A673 (cell line): Measurements from ENCODE around the gene FAXDC2. TPM values are rescaled to one million over a fixed set of nuclear protein-coding genes. Genes with fewer than 3 reads are reported as not detected.

Experiments
- BruUV-seq: library from RNA; stranded (reverse); fragments of 400-500 nt; replicated peaks from 2 replicates; lab custom pipeline; 2021; lab: Mats Ljungman, UMichigan
- CTCF ChIA-PET: fragments of 300-600 bp; sonication (Branson Sonifier 250); formaldehyde crosslinking; loops from one replicate; lab custom pipeline; 2022; ENCODE audit warnings: antibody characterized with exemption; lab: Charles Lee
- POLR2A ChIA-PET: fragments of 300-600 bp; sonication (Branson Sonifier 250); formaldehyde crosslinking; loops from one replicate; lab custom pipeline; 2022; ENCODE audit warnings: antibody characterized with exemption; ENCODE audit not compliant: low non-redundant PET; lab: Charles Lee
- DNase-seq: peaks from one replicate; pipeline ENCODE4 v3.0.0-alpha.2; 2015; ENCODE audit warnings: low spot score
- H3K27ac ChIP-seq: fragments of 200-600 bp; sonication (generic); 2 replicates; pipeline ENCODE4 v1.5.1; 2016; ENCODE audit warnings: mixed run types, low read depth, mild to moderate bottlenecking, mixed read lengths, antibody characterized with exemption, low read length; ENCODE audit not compliant: poor library complexity, severe bottlenecking
- H3K27me3 ChIP-seq: fragments of 200-600 bp; sonication (generic); replicated peaks from 2 replicates; pipeline ENCODE4 v1.6.1; 2017; ENCODE audit warnings: mixed run types, low read depth, mild to moderate bottlenecking, mixed read lengths, antibody characterized with exemption, low read length; ENCODE audit not compliant: insufficient read depth, poor library complexity
- H3K36me3 ChIP-seq: fragments of 200-600 bp; sonication (generic); 2 replicates; pipeline ENCODE4 v1.6.1; 2016; ENCODE audit warnings: mixed run types, mild to moderate bottlenecking, mixed read lengths, antibody characterized with exemption, low read length; ENCODE audit not compliant: insufficient read depth, poor library complexity, severe bottlenecking
- H3K4me1 ChIP-seq: fragments of 200-600 bp; sonication (generic); 2 replicates; pipeline ENCODE4 v1.6.1; 2017; ENCODE audit warnings: mixed run types, mild to moderate bottlenecking, mixed read lengths, antibody characterized with exemption, low read length; ENCODE audit not compliant: insufficient read depth, poor library complexity, severe bottlenecking
- H3K4me3 ChIP-seq: fragments of 200-600 bp; sonication (generic); 2 replicates; pipeline ENCODE4 v1.5.1; 2016; ENCODE audit warnings: low read depth, mixed run types, mild to moderate bottlenecking, mixed read lengths, low read length; ENCODE audit not compliant: poor library complexity, severe bottlenecking
- H3K9me3 ChIP-seq: fragments of 200-600 bp; sonication (generic); 2 replicates; pipeline ENCODE4 v1.6.1; 2016; ENCODE audit warnings: mixed run types, low read depth, mild to moderate bottlenecking, mixed read lengths, antibody characterized with exemption, low read length; ENCODE audit not compliant: poor library complexity, severe bottlenecking
- EZH2 ChIP-seq: fragments of 200-600 bp; sonication (generic); IDR thresholded peaks from 2 replicates; pipeline ENCODE4 v1.6.1; 2017; ENCODE audit warnings: borderline replicate concordance, low read depth, mild to moderate bottlenecking, mixed read lengths, antibody characterized with exemption, low read length; ENCODE audit not compliant: poor library complexity, severe bottlenecking
- intact Hi-C: fragments of 100-400 bp; cut with micrococcal nuclease; formaldehyde crosslinking; loops from one replicate; pipeline ENCODE4 v1.10.0; 2022; ENCODE audit not compliant: unreplicated experiment
- total RNA-seq: library from RNA; stranded (reverse); gene quantifications from 2 replicates; pipeline ENCODE4 v1.2.3, GENCODE V29; 2021
- TF ChIP-seq, protein P1 (sequence below): fragments of 300-800, 200-600 bp; sonication (generic); conservative IDR thresholded peaks from 2 replicates; pipeline ENCODE4 v1.5.1; 2017; ENCODE audit warnings: low read depth, mild to moderate bottlenecking, antibody characterized with exemption, low read length, moderate library complexity, mixed read lengths

FAXDC2 gene
- total RNA-seq, 1 experiment from 2014 or later: not detected

DNA sequence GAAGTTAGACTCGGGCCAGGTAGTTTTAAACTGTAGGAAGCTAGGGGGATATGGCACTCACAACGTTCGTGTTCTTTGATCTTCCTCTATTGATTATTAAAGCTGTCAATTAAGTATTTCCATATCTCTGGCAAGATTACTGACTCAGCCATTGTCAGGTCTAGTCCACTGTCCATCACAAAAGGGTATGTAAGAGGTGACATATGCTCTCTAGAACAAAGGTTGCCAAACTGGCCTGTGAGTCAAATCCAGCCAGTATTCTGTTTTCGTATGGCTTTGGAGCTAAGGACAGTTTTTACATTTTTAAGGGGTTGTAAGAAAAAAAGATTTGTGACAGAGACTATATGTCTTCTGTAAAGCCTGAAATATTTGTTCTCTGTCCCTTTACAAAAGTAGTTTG lies 44.2 kb downstream of the FAXDC2 start:
- no peaks in the 10 kb centered on the region for H3K4me1 ChIP-seq
- TF ChIP-seq, protein P1, sequence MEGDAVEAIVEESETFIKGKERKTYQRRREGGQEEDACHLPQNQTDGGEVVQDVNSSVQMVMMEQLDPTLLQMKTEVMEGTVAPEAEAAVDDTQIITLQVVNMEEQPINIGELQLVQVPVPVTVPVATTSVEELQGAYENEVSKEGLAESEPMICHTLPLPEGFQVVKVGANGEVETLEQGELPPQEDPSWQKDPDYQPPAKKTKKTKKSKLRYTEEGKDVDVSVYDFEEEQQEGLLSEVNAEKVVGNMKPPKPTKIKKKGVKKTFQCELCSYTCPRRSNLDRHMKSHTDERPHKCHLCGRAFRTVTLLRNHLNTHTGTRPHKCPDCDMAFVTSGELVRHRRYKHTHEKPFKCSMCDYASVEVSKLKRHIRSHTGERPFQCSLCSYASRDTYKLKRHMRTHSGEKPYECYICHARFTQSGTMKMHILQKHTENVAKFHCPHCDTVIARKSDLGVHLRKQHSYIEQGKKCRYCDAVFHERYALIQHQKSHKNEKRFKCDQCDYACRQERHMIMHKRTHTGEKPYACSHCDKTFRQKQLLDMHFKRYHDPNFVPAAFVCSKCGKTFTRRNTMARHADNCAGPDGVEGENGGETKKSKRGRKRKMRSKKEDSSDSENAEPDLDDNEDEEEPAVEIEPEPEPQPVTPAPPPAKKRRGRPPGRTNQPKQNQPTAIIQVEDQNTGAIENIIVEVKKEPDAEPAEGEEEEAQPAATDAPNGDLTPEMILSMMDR: no peak
- TF ChIP-seq EZH2: no peak
- DNase-seq: no peak
- H3K27me3 ChIP-seq: no peaks in the 10 kb centered on the region
- no peak overlapping the region for H3K4me3 ChIP-seq
- POLR2A ChIA-PET: no interaction called here
- intact Hi-C loops: no loop called here
- peaks cover 95% of the 10 kb centered on the region for H3K36me3 ChIP-seq
- BruUV-seq: no TSS peak
- H3K9me3 ChIP-seq: no peaks in the 10 kb centered on the region
- CTCF ChIA-PET: no interaction called here
- no peak overlapping the region for H3K27ac ChIP-seq

DNA sequence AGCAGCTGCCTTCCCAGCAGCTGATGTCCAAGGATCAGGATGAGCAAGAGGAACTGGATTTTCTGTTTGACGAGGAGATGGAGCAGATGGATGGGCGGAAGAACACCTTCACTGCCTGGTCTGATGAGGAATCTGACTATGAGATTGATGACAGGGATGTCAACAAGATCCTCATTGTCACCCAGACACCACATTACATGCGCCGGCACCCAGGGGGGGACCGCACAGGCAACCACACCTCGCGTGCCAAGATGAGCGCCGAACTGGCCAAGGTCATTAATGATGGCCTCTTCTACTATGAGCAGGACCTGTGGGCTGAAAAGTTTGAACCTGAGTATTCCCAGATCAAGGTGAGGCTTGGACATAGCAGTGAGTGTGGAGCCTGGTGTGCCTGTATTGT lies 48.4 kb downstream of the FAXDC2 start:
- intact Hi-C loops: no loop called here
- Histone ChIP-seq H3K4me1 (no peaks in the 10 kb centered on the region), H3K9me3 (no peaks in the 10 kb centered on the region), H3K27ac (no peak overlapping the region), H3K4me3 (no peak overlapping the region), H3K27me3 (no peaks in the 10 kb centered on the region), H3K36me3 (peaks cover 92% of the 10 kb centered on the region)
- ChIA-PET CTCF (no interaction called here), POLR2A (no interaction called here)
- no TSS peak for BruUV-seq
- no peak for TF ChIP-seq EZH2
- TF ChIP-seq, protein P1: no peak
- no peak for DNase-seq

DNA sequence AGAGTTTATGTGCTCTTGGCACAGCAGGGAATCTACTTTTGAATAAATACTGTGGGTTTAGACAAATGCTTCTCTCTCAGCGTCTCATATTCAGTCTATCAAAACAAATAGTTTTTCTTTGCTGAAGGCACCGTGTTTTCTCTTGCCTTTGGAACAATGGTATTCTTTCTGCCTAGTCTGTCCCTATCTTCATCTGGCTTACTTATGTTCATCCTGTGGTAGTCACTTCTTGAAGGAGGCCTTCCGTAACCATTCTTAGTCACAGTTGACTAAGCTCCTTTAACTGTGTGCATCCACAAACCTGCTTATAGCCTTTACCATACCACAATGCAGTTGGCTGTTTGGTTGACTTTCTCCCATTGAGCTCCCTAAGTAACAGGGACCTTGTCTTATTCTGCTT lies 49.3 kb downstream of the FAXDC2 start:
- Histone ChIP-seq H3K4me3 (no peak overlapping the region), H3K27ac (no peak overlapping the region), H3K27me3 (no peaks in the 10 kb centered on the region), H3K9me3 (no peaks in the 10 kb centered on the region), H3K4me1 (no peaks in the 10 kb centered on the region), H3K36me3 (peaks cover 93% of the 10 kb centered on the region)
- BruUV-seq: no TSS peak
- ChIA-PET CTCF (interaction anchor here (0.6 kb wide), 1 partner anchor 28 kb away, joined by 3 read pairs; no protein-coding TSS in a partner anchor), POLR2A (no interaction called here)
- no peak for TF ChIP-seq EZH2
- TF ChIP-seq, protein P1: no peak
- intact Hi-C loops: no loop called here
- no peak for DNase-seq
